Stimulated activated CD8-positive, alpha-beta memory T cell treated with anti-CD3 and anti-CD28 coated beads, Interleukin-7, amount 100 ng/mL, for 24 hours (primary cell): ENCODE results near the gene SUPT3H.

Experiments used
- DNase-seq: peaks from one replicate; pipeline ENCODE4 v3.0.0-alpha.2; 2020; ENCODE audit warnings: low read depth

SUPT3H gene

GRCh38 chr6:45377554-45378333 lies at the start of gene SUPT3H:
Gene SUPT3H (minus strand): TSS chr6:45377934.
- DNase-seq, result peak; percentile 92

- DNase-seq, result no peak
Observed at GRCh38 chr6:45426251-45426650, 48.5 kb upstream of the SUPT3H start.

- no peak for DNase-seq
Observed at GRCh38 chr6:45424451-45424861, 46.7 kb upstream of the SUPT3H start.

- no peak for DNase-seq
Observed at GRCh38 chr6:45423824-45424450, 46.2 kb upstream of the SUPT3H start.

- no peak for DNase-seq
Observed at GRCh38 chr6:45423111-45423823, 45.5 kb upstream of the SUPT3H start.

GRCh38 chr6:45422503-45423110 lies 44.9 kb upstream of the SUPT3H start:
- no peak for DNase-seq

- DNase-seq, result no peak
Observed at GRCh38 chr6:45421709-45422502, 44.2 kb upstream of the SUPT3H start.

GRCh38 chr6:45420909-45421708 lies 43.4 kb upstream of the SUPT3H start:
- no peak for DNase-seq

GRCh38 chr6:45420083-45420908 lies 42.6 kb upstream of the SUPT3H start:
- peak; percentile 39 for DNase-seq

GRCh38 chr6:45419571-45420082 lies 41.9 kb upstream of the SUPT3H start:
- DNase-seq, result peak; percentile 35

GRCh38 chr6:45417436-45417835 lies 39.7 kb upstream of the SUPT3H start:
- no peak for DNase-seq

GRCh38 chr6:45416700-45417099 lies 39.0 kb upstream of the SUPT3H start:
- no peak for DNase-seq

GRCh38 chr6:45415788-45416518 lies 38.2 kb upstream of the SUPT3H start:
- DNase-seq, result no peak

GRCh38 chr6:45415315-45415714 lies 37.6 kb upstream of the SUPT3H start:
- no peak for DNase-seq

GRCh38 chr6:45411959-45412358 lies 34.2 kb upstream of the SUPT3H start:
- no peak for DNase-seq

GRCh38 chr6:45400021-45400420 lies 22.3 kb upstream of the SUPT3H start:
- no peak for DNase-seq

GRCh38 chr6:45398075-45398813 lies 20.5 kb upstream of the SUPT3H start:
- no peak for DNase-seq

- no peak for DNase-seq
Observed at GRCh38 chr6:45394586-45395095, 16.9 kb upstream of the SUPT3H start.
